Measurements from ENCODE around the gene CX3CL1.
"Not testable (repeated sequence)": the region's sequence is repeated elsewhere in the genome, so short reads cannot be mapped to it uniquely, and the experiment has no call there.

CX3CL1 gene

GRCh38 chr16:57382535-57383275 is 10.4 kb downstream of the CX3CL1 start:
- DNase-seq (ENCODE audit: low read depth in 3 of 3), result no peak

- no peak for DNase-seq (ENCODE audit: low read depth in 3 of 3)
Observed at GRCh38 chr16:57383276-57384247, 11.3 kb downstream of the CX3CL1 start.

DNA sequence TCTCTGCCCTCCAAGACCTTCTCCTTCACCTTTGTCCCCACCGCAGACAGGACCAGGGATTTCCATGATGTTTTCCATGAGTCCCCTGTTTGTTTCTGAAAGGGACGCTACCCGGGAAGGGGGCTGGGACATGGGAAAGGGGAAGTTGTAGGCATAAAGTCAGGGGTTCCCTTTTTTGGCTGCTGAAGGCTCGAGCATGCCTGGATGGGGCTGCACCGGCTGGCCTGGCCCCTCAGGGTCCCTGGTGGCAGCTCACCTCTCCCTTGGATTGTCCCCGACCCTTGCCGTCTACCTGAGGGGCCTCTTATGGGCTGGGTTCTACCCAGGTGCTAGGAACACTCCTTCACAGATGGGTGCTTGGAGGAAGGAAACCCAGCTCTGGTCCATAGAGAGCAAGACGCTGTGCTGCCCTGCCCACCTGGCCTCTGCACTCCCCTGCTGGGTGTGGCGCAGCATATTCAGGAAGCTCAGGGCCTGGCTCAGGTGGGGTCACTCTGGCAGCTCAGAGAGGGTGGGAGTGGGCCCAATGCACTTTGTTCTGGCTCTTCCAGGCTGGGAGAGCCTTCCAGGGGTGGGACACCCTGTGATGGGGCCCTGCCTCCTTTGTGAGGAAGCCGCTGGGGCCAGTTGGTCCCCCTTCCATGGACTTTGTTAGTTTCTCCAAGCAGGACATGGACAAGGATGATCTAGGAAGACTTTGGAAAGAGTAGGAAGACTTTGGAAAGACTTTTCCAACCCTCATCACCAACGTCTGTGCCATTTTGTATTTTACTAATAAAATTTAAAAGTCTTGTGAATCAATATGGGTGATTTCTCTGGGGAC is 12.2 kb downstream of the CX3CL1 start:
- no peak for DNase-seq (ENCODE audit: low read depth in 3 of 3)

DNA sequence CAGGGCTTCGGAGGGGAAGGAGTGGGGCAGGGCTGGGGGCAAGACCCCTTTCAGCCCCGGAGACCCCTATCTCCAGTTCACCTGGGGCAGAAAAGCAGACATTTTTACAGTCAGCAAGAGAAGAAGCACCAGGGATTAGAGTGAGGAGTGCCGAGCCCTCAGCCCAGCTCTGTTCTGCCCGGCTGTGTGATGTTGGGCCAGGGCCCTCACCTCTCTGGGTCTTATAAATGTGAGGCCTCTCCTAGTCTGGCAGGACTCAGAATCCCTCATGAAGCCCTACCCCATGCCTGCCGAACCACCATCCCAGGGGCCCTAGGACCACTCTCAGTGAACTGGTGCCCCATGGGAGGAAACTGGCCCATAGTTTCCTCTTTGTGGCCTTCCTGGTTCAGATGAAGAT is 12.8 kb downstream of the CX3CL1 start:
- DNase-seq (ENCODE audit: low read depth in 3 of 3), result no peak

- DNase-seq (ENCODE audit: low read depth in 3 of 3), result no peak
Observed at GRCh38 chr16:57386381-57386951, 14.2 kb downstream of the CX3CL1 start.

- DNase-seq (ENCODE audit: low read depth in 3 of 3), result no peak
Observed at GRCh38 chr16:57387598-57388354, 15.5 kb downstream of the CX3CL1 start.

- DNase-seq (ENCODE audit: low read depth in 3 of 3), result no peak
Observed at GRCh38 chr16:57388359-57389086, 16.2 kb downstream of the CX3CL1 start.

- DNase-seq (ENCODE audit: low read depth in 3 of 3), result no peak
Observed at GRCh38 chr16:57389087-57389468, 16.8 kb downstream of the CX3CL1 start.

GRCh38 chr16:57390636-57391295 is 18.5 kb downstream of the CX3CL1 start:
- no peak for DNase-seq (ENCODE audit: low read depth in 3 of 3)

DNA sequence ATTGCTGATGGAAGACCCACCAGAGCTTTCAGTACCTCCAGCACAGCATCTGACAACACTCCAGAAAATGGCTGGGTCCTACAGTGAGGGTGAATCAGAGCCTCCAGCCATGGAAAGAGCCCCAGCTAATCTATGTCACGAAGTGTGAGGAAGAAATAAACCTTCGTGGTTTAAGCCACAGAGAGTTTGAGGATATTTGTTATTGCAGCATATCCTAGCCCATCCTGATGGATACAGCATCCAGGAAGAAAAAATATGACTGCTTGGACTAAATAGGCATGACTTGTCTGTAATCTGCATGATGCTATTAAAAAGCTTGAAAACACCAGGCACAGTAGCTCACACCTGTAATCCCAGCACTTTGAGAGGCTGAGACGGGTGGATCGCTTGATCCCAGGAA is 19.0 kb downstream of the CX3CL1 start:
- DNase-seq (ENCODE audit: low read depth in 3 of 3), result no peak

- no peak for DNase-seq (ENCODE audit: low read depth in 3 of 3)
Observed at GRCh38 chr16:57391708-57392107, 19.4 kb downstream of the CX3CL1 start.

- DNase-seq (ENCODE audit: low read depth in 3 of 3), result no peak
Observed at GRCh38 chr16:57392694-57393093, 20.4 kb downstream of the CX3CL1 start.

DNA sequence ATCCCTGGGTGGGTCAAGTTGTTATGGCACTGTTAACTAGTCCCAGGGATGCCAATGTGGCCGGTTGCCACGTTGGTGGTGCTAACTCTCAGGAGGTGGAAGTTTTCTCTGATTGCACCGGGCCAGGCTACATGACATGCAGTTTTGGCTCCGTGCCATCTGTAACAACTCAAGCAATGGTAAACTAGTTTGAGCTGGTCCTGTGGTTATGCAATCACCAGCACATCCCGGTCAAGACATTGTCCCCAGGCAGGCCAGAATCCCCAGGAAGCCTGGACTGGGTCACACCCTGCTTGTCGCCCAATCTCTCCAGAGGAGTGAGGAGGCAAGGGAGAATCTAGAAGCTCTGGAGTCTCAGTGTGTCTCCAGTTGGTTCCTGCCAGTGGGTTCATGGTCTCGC is 22.2 kb downstream of the CX3CL1 start:
- DNase-seq (ENCODE audit: low read depth in 3 of 3), result no peak

GRCh38 chr16:57395026-57395425 is 22.7 kb downstream of the CX3CL1 start:
- no peak for DNase-seq (ENCODE audit: low read depth in 3 of 3)

GRCh38 chr16:57396786-57397185 is 24.5 kb downstream of the CX3CL1 start:
- DNase-seq (ENCODE audit: low read depth in 3 of 3), result no peak

DNA sequence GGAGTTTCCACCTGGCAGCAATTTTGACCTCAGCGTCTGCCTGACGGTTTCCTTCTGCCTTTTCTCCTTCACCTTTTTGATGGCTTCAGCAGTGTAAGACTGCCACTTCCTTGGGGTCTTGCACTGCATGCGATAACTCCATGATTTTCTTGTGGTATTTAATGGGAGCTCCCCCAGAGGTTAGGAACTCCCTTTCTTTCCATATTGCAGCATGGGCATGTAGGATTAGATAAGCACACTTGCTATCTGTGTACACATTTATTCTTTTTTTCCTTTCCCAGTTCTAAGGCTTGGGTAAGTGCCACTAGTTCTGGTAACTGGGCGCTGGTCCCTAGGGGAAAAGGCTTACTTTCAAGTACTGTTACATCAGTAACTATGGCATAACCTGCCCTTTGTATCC is 25.2 kb downstream of the CX3CL1 start:
- DNase-seq (ENCODE audit: low read depth in 3 of 3), result not testable (repeated sequence)

DNA sequence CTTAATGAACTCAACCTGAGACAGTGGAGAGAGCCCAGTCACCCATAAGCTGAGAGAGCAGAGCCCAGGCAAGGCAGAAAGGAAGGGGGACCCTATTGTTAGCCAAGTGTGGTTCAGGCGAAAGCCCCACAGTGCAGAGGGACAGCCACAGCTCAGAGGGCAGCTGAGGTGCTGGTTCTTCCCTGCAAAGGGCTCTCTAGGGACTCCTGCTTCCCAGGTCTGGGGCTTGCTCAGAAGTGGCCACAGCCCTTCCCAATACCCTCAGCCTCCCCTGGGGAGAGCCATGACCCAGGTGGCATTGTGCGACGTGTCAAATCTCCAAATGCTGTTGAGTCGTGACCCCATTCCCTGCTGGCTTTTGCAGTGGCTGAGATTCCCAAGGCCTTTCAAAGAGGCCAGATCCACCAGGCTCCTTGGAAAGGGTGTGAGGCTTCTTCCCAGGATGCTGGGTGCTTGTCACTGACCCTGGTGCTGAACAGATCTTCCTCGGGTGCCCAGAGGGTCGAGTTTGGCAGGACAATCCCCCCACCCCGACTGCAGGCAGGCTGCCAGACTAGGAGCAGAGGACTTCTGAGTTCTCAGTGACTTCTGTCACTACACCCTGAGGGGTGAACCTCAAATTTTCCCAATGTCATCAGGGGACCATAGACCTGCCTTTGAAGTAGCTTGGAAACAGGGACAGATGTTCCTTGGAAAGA is 29.8 kb downstream of the CX3CL1 start:
- no peak for DNase-seq (ENCODE audit: low read depth in 3 of 3)

- DNase-seq (ENCODE audit: low read depth in 3 of 3), result no peak
Observed at GRCh38 chr16:57403965-57404817, 31.9 kb downstream of the CX3CL1 start, which contains the start of gene CCL17. Gene CCL17 (plus strand): TSS chr16:57404767. CDS start chr16:57413933, 9,166 bp downstream.
